ENCODE measurements around the gene MYLK3. TPM values are rescaled to one million over a fixed set of nuclear protein-coding genes. Genes with fewer than 3 reads are reported as not detected.

Gene MYLK3
- total and polyA plus RNA-seq, 2 of the 4 experiments (the other 2 are of a cell fraction), result under 0.01 to 0.03 TPM

GRCh38 chr16:46691726-46692125, 56.4 kb downstream of the MYLK3 start:
- Histone ChIP-seq H3K27me3 (ENCODE audit: control insufficient read depth, insufficient read depth, low read length) (no peaks in the 10 kb centered on the region), H4K91ac (ENCODE audit: insufficient read depth, low read depth, low read length) (no peak overlapping the region), H3K18ac (ENCODE audit: low read depth, low read length) (no peak overlapping the region), H3K23ac (ENCODE audit: low read depth, low read length) (peak overlapping the region; percentile 93), H3K4me2 (ENCODE audit: low read depth, low read length) (peak overlapping the region; percentile 95; the same call in 1 of the 2 replicates), H3K27ac (ENCODE audit: insufficient read depth, low read length) (no peak overlapping the region), H3K4me1 (ENCODE audit: control insufficient read depth, insufficient read depth, low read length) (peaks cover 4% of the 10 kb centered on the region), H3K79me1 (ENCODE audit: low read depth in 1 of 2, low read length in 2 of 2) (peaks cover 22 to 42% of the 10 kb centered on the region in 2 experiments), H3K9me3 (ENCODE audit: control insufficient read depth, insufficient read depth, low read length) (no peaks in the 10 kb centered on the region), H2BK5ac (ENCODE audit: low read depth, low read length, poor library complexity, severe bottlenecking) (peak overlapping the region; percentile 84), H2BK20ac (ENCODE audit: low read depth, low read length) (no peak overlapping the region), H3K36me3 (ENCODE audit: control insufficient read depth, insufficient read depth, low read length) (peaks cover 3% of the 10 kb centered on the region; the same call in 1 of the 2 replicates), H2BK120ac (ENCODE audit: low read depth, low read length) (no peak overlapping the region), H4K8ac (ENCODE audit: low read depth in 2 of 2, low read length in 2 of 2) (peak overlapping the region in 1 of 2 experiments; percentile 59; a peak in 2 of 4 replicates), H2AFZ (replicated peaks; ENCODE audit: low read length, poor library complexity) (peak overlapping the region; percentile 40), H3K4ac (ENCODE audit: low read depth, low read length) (no peak overlapping the region), H2BK15ac (ENCODE audit: low read depth, low read length) (no peak overlapping the region), H3K9ac (ENCODE audit: low read depth, low read length) (no peak overlapping the region), H4K5ac (ENCODE audit: low read depth, low read length) (peak overlapping the region; percentile 10; the same call in 1 of the 2 replicates), H3K14ac (replicated peaks; ENCODE audit: low read depth, low read length) (peak overlapping the region; percentile 85; the same call in 1 of the 2 replicates), H3K56ac (ENCODE audit: extremely low read depth, insufficient read depth, low read length) (no peak overlapping the region), H4K20me1 (ENCODE audit: insufficient read depth, low read length) (peaks cover 33% of the 10 kb centered on the region), H3K4me3 (ENCODE audit: insufficient read depth, low read depth, low read length) (no peak overlapping the region), H3K9me1 (ENCODE audit: insufficient read depth, low read length) (peaks cover 5% of the 10 kb centered on the region), H2AK9ac (replicated peaks; ENCODE audit: low read depth, low read length, poor library complexity) (no peak overlapping the region), H2AK5ac (ENCODE audit: low read depth, low read length) (no peak overlapping the region)
- WGBS, 2 experiments (ENCODE audit: extremely low coverage in 2 of 2, insufficient read length in 1 of 2), result 50 to 100% methylated on average over 1 of the region's 4 CpGs
- BruUV-seq (replicated peaks), result no TSS peak
- peak; percentile 24 for DNase-seq
- no peak for TF ChIP-seq RFX5 (IDR thresholded peaks at IDR 0.05; ENCODE audit: low read depth, low read length)
- no peak for TF ChIP-seq FOS (IDR thresholded peaks at IDR 0.05; ENCODE audit: low read depth, low read length)
- TF ChIP-seq MAZ (IDR thresholded peaks at IDR 0.05; ENCODE audit: borderline replicate concordance, low read depth, low read length), result no peak
- TF ChIP-seq CEBPB (IDR thresholded peaks at IDR 0.05; ENCODE audit: low read depth, low read length), result no peak
- no peak for TF ChIP-seq BHLHE40 (IDR thresholded peaks at IDR 0.05; ENCODE audit: low read depth, low read length)
- TF ChIP-seq MAFK (IDR thresholded peaks at IDR 0.05; ENCODE audit: low read depth, low read length), result no peak
- no peak for TF ChIP-seq RAD21 (IDR thresholded peaks at IDR 0.05; ENCODE audit: low read length)
- no peak for TF ChIP-seq POLR2A (IDR thresholded peaks at IDR 0.05; ENCODE audit: low read depth, low read length)
- TF ChIP-seq MXI1 (IDR thresholded peaks at IDR 0.05; ENCODE audit: borderline replicate concordance, low read depth, low read length), result no peak
- TF ChIP-seq RCOR1 (IDR thresholded peaks at IDR 0.05; ENCODE audit: insufficient replicate concordance, low read length), result no peak
- TF ChIP-seq, protein P1, sequence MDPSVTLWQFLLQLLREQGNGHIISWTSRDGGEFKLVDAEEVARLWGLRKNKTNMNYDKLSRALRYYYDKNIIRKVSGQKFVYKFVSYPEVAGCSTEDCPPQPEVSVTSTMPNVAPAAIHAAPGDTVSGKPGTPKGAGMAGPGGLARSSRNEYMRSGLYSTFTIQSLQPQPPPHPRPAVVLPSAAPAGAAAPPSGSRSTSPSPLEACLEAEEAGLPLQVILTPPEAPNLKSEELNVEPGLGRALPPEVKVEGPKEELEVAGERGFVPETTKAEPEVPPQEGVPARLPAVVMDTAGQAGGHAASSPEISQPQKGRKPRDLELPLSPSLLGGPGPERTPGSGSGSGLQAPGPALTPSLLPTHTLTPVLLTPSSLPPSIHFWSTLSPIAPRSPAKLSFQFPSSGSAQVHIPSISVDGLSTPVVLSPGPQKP (IDR thresholded peaks at IDR 0.05; ENCODE audit: borderline replicate concordance, low read depth, low read length), result no peak
- TF ChIP-seq CHD1 (IDR thresholded peaks at IDR 0.05; ENCODE audit: low read depth, low read length), result no peak
- no peak for TF ChIP-seq CTCF (conservative IDR thresholded peaks at IDR 0.05; ENCODE audit: low read depth, low read length)
- no peak for TF ChIP-seq NFE2L2 (IDR thresholded peaks at IDR 0.05; ENCODE audit: low read depth, low read length)
- TF ChIP-seq, protein P2, sequence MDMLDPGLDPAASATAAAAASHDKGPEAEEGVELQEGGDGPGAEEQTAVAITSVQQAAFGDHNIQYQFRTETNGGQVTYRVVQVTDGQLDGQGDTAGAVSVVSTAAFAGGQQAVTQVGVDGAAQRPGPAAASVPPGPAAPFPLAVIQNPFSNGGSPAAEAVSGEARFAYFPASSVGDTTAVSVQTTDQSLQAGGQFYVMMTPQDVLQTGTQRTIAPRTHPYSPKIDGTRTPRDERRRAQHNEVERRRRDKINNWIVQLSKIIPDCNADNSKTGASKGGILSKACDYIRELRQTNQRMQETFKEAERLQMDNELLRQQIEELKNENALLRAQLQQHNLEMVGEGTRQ (IDR thresholded peaks at IDR 0.05; ENCODE audit: low read depth, low read length), result no peak
- ChIA-PET CTCF (interaction anchor here (0.7 to 2.4 kb wide), 5 partner anchors 13 to 137 kb away, joined by 3 to 9 read pairs (median 6); no protein-coding TSS in a partner anchor), POLR2A (ENCODE audit: unreplicated experiment) (interaction anchor here (0.6 kb wide), 1 partner anchor 50 kb away, joined by 7 read pairs; no protein-coding TSS in a partner anchor)
- in situ Hi-C loops (cut with MboI; ENCODE audit: low sequenced_read_pairs) (no loop called here), intact Hi-C loops (cut with micrococcal nuclease) (loop anchor here (2.0 kb wide), 1 partner anchor 139 kb away; the partner anchor contains the start of gene C16orf87), dilution Hi-C loops (cut with HindIII; ENCODE audit: low sequenced_read_pairs, unreplicated experiment) (no loop called here)
- ATAC-seq (ENCODE audit: low read depth), result no peak
